SK-N-SH (cell line): ENCODE data around the gene OGFOD3. TPM values are rescaled to one million over a fixed set of nuclear protein-coding genes. Genes with fewer than 3 reads are reported as not detected.

Source experiments
- CTCF ChIA-PET: fragments of 300-600, 350-600 bp; formaldehyde crosslinking; extraction: SDS; loops from one replicate; lab custom pipeline; 2021; lab: Yijun Ruan, JAX
- POLR2A ChIA-PET: fragments of 350-600 bp; sonication (Branson Sonifier 250); formaldehyde crosslinking; extraction: SDS; loops from one replicate; lab custom pipeline; 2020; ENCODE audit warnings: antibody characterized with exemption, inconsistent platforms; lab: Yijun Ruan, JAX
- DNase-seq: peaks from one replicate; pipeline ENCODE4 v3.0.0; 2012
- H2AFZ ChIP-seq: fragments of 200-600 bp; sonication (generic); 2 replicates; pipeline ENCODE4 v1.8.1; 2016; ENCODE audit warnings: antibody characterized with exemption, mild to moderate bottlenecking, low read depth
- H3F3A ChIP-seq: fragments of 200-600 bp; sonication (generic); replicated peaks from 2 replicates; pipeline ENCODE3; 2016; ENCODE audit warnings: antibody characterized with exemption, mild to moderate bottlenecking; ENCODE audit not compliant: insufficient read depth
- H3K27ac ChIP-seq, 2 experiments: fragments of 200-500 bp in 1 of 2; fragments of 200-600 bp in 1 of 2; sonication (Bioruptor generic) in 1 of 2; sonication (generic), shearing (Covaris generic) in 1 of 2; 2 replicates each; pipeline versions ENCODE4 v1.5.1 to v1.6.1; 2014 to 2016; ENCODE audit warnings: low read depth in 2 of 2, inconsistent platforms in 1 of 2, low read length in 1 of 2, mild to moderate bottlenecking in 1 of 2, mixed read lengths in 1 of 2
- H3K27me3 ChIP-seq: fragments of 200-600 bp; sonication (generic), shearing (Covaris generic); 2 replicates; pipeline ENCODE4 v1.6.1; 2016; ENCODE audit warnings: mixed run types; ENCODE audit not compliant: insufficient read depth
- H3K36me3 ChIP-seq, 2 experiments: fragments of 200-500 bp in 1 of 2; fragments of 200-600 bp in 1 of 2; sonication (Bioruptor generic) in 1 of 2; sonication (generic) in 1 of 2; replicated peaks in 1 of 2; 2 replicates each; pipeline versions ENCODE3 to v1.5.1; 2014 to 2016; ENCODE audit warnings: low read length in 1 of 2, mild to moderate bottlenecking in 1 of 2; ENCODE audit not compliant: insufficient read depth in 2 of 2, control insufficient read depth in 1 of 2
- H3K4me1 ChIP-seq, 2 experiments: fragments of 200-500 bp in 1 of 2; fragments of 200-600 bp in 1 of 2; sonication (Bioruptor generic) in 1 of 2; sonication (generic), shearing (Covaris generic) in 1 of 2; 2 replicates each; pipeline versions ENCODE4 v1.5.1 to v1.6.1; 2014 to 2016; ENCODE audit warnings: low read depth in 1 of 2, low read length in 1 of 2, mixed run types in 1 of 2; ENCODE audit not compliant: insufficient read depth in 2 of 2, control insufficient read depth in 1 of 2
- H3K4me2 ChIP-seq: fragments of 200-600 bp; sonication (generic), shearing (Covaris generic); 2 replicates; pipeline ENCODE4 v1.6.1; 2017; ENCODE audit warnings: mixed run types
- H3K4me3 ChIP-seq, 2 experiments: fragments of 200-500 bp in 1 of 2; fragments of 200-600 bp in 1 of 2; sonication (Bioruptor generic) in 1 of 2; sonication (generic), shearing (Covaris generic) in 1 of 2; 2 replicates each; pipeline versions ENCODE4 v1.5.1 to v1.8.1; 2014 to 2016; ENCODE audit warnings: low read depth in 2 of 2, inconsistent platforms in 1 of 2, low read length in 1 of 2, mild to moderate bottlenecking in 1 of 2, mixed read lengths in 1 of 2, moderate library complexity in 1 of 2
- H3K79me2 ChIP-seq: fragments of 200-600 bp; sonication (generic); 2 replicates; pipeline ENCODE4 v1.8.1; 2017; ENCODE audit warnings: mild to moderate bottlenecking; ENCODE audit not compliant: insufficient read depth
- H3K9ac ChIP-seq: fragments of 200-600 bp; sonication (generic); 2 replicates; pipeline ENCODE4 v1.6.1; 2017; ENCODE audit warnings: mixed run types
- H3K9me2 ChIP-seq: fragments of 200-600 bp; sonication (generic); 2 replicates; pipeline ENCODE4 v1.6.1; 2017; ENCODE audit warnings: mixed run types
- H3K9me3 ChIP-seq: fragments of 200-600 bp; sonication (generic); 2 replicates; pipeline ENCODE4 v1.6.1; 2017; ENCODE audit warnings: mixed run types, mild to moderate bottlenecking, moderate library complexity
- H4K20me1 ChIP-seq: fragments of 200-600 bp; sonication (generic); 2 replicates; pipeline ENCODE4 v1.6.1; 2017; ENCODE audit warnings: mild to moderate bottlenecking, mixed run types; ENCODE audit not compliant: insufficient read depth
- CHD2 ChIP-seq: fragments of 150-350 bp; IDR thresholded peaks from 2 replicates; pipeline ENCODE4 v1.6.1; 2018; ENCODE audit warnings: low read length; ENCODE audit not compliant: partially characterized antibody
- CTCF ChIP-seq: fragments of 200-600 bp; sonication (generic); IDR thresholded peaks from 2 replicates; pipeline ENCODE4 v1.6.1; 2017; ENCODE audit warnings: antibody characterized with exemption, mild to moderate bottlenecking, moderate library complexity
- ELF1 ChIP-seq: IDR thresholded peaks from 2 replicates; pipeline ENCODE4 v1.4.0; 2012
- EP300 ChIP-seq, 2 experiments: IDR thresholded peaks; 2 replicates each; pipeline versions ENCODE4 v1.4.0 to v1.6.1; 2012; ENCODE audit warnings: borderline replicate concordance in 1 of 2, low read depth in 1 of 2, low read length in 1 of 2
- EZH2phosphoT487 ChIP-seq: fragments of 200-600 bp; sonication (generic); IDR thresholded peaks from 2 replicates; pipeline ENCODE4 v1.6.1; 2017; ENCODE audit warnings: low read depth, mixed run types, mild to moderate bottlenecking, antibody characterized with exemption, moderate library complexity, borderline replicate concordance
- FOSL2 ChIP-seq: IDR thresholded peaks from 2 replicates; pipeline ENCODE4 v1.4.0; 2012; ENCODE audit warnings: low read depth, mild to moderate bottlenecking, moderate library complexity, borderline replicate concordance
- GATA2 ChIP-seq: sonication (generic); formaldehyde crosslinking; IDR thresholded peaks from 2 replicates; pipeline ENCODE4 v1.5.0; 2020; ENCODE audit warnings: mild to moderate bottlenecking, missing genetic modification reagents
- JUND ChIP-seq: IDR thresholded peaks from 2 replicates; pipeline ENCODE4 v1.4.0; 2012
- MAX ChIP-seq: IDR thresholded peaks from 2 replicates; pipeline ENCODE4 v1.4.0; 2012; ENCODE audit warnings: low read depth
- MEF2A ChIP-seq: IDR thresholded peaks from 2 replicates; pipeline ENCODE4 v1.4.0; 2012; ENCODE audit warnings: low read depth, borderline replicate concordance
- MXI1 ChIP-seq: IDR thresholded peaks from 2 replicates; pipeline ENCODE4 v1.6.1; 2012; ENCODE audit warnings: mild to moderate bottlenecking, low read depth, low read length, improper control_type of control experiment
- NFIC ChIP-seq: IDR thresholded peaks from 2 replicates; pipeline ENCODE4 v1.4.0; 2012; ENCODE audit warnings: borderline replicate concordance
- REST ChIP-seq: IDR thresholded peaks from 2 replicates; pipeline ENCODE4 v1.6.1; 2012; ENCODE audit warnings: mild to moderate bottlenecking, low read depth, low read length, moderate library complexity
- RXRA ChIP-seq: IDR thresholded peaks from 2 replicates; pipeline ENCODE4 v1.4.0; 2012; ENCODE audit warnings: low read depth, mild to moderate bottlenecking, borderline replicate concordance
- SMC3 ChIP-seq: IDR thresholded peaks from 2 replicates; pipeline ENCODE4 v1.6.1; 2012; ENCODE audit warnings: low read depth, low read length, improper control_type of control experiment
- TAF1 ChIP-seq: IDR thresholded peaks from 2 replicates; pipeline ENCODE4 v1.6.1; 2012; ENCODE audit warnings: low read depth, mild to moderate bottlenecking, low read length, moderate library complexity, borderline replicate concordance
- TEAD4 ChIP-seq: IDR thresholded peaks from 2 replicates; pipeline ENCODE4 v1.4.0; 2012; ENCODE audit warnings: mild to moderate bottlenecking, borderline replicate concordance; ENCODE audit not compliant: insufficient read depth
- YY1 ChIP-seq: IDR thresholded peaks from 2 replicates; pipeline ENCODE4 v1.4.0; 2012; ENCODE audit warnings: low read depth, mild to moderate bottlenecking
- WGBS: methylation state at CpG from one replicate; pipeline ENCODE4 v1.1.6; 2017; ENCODE audit warnings: low lambda C conversion rate; 5-methylcytosine and 5-hydroxymethylcytosine counted together
- polyA plus RNA-seq, 3 experiments: library from polyadenylated mRNA; depleted of rRNA; stranded (reverse); fragments of >200 nt; gene quantifications; 2 replicates each; pipeline ENCODE4 v1.2.3, GENCODE V29; 2012

OGFOD3 gene
- polyA plus RNA-seq, 1 of the 3 experiments (the other 2 are of a cell fraction) = 68.2 TPM

- Histone ChIP-seq H3K36me3 (peaks cover 0 to 2% of the 10 kb centered on the region in 2 experiments), H3K27me3 (no peaks in the 10 kb centered on the region), H4K20me1 (peaks cover 2% of the 10 kb centered on the region; the same call in 1 of the 2 replicates), H3K9me3 (no peaks in the 10 kb centered on the region), H3K79me2 (no peaks in the 10 kb centered on the region), H3K4me3 (no peak overlapping the region)
- ChIA-PET POLR2A (no interaction called here), CTCF (no interaction called here)
- WGBS = 91% methylated on average over 13 of the region's 13 CpGs
- no peak for TF ChIP-seq CHD2
- no peak for TF ChIP-seq CTCF
- no peak for TF ChIP-seq TAF1
- no peak for TF ChIP-seq JUND
- TF ChIP-seq RXRA = no peak
- TF ChIP-seq SMC3 = no peak
- no peak for TF ChIP-seq MAX
- no peak for TF ChIP-seq YY1
- no peak for TF ChIP-seq TEAD4
- TF ChIP-seq MEF2A = no peak
- no peak for TF ChIP-seq EZH2phosphoT487
- no peak for TF ChIP-seq GATA2
- TF ChIP-seq FOSL2 = no peak
- no peak for TF ChIP-seq NFIC
- no peak for TF ChIP-seq MXI1
- no peak for TF ChIP-seq EP300 (IDR thresholded peaks at IDR 0.05; ENCODE audit: borderline replicate concordance in 1 of 2, low read depth in 1 of 2, low read length in 1 of 2)
- no peak for TF ChIP-seq ELF1
- no peak for TF ChIP-seq REST
- TF ChIP-seq, all 33 proteins: peak for 0
- H2AFZ ChIP-seq = no peak overlapping the region
- no peaks in the 10 kb centered on the region for H3K9me2 ChIP-seq
- H3K9ac ChIP-seq = no peak overlapping the region
- no peak overlapping the region for H3K4me2 ChIP-seq
- peaks cover 0 to 24% of the 10 kb centered on the region in 2 experiments; a peak in 1 of 4 replicates for H3K4me1 ChIP-seq
- peaks cover 4% of the 10 kb centered on the region for H3F3A ChIP-seq
- no peak for DNase-seq
- no peak overlapping the region for H3K27ac ChIP-seq
Measured at GRCh38 chr17:82390860-82391435, 27.4 kb downstream of the OGFOD3 start.
